Measurements from ENCODE around the gene CACNG5. TPM values are rescaled to one million over a fixed set of nuclear protein-coding genes. Genes with fewer than 3 reads are reported as not detected.

The CACNG5 gene
- total RNA-seq, 4 donors from 2014 or later: not detected

DNA sequence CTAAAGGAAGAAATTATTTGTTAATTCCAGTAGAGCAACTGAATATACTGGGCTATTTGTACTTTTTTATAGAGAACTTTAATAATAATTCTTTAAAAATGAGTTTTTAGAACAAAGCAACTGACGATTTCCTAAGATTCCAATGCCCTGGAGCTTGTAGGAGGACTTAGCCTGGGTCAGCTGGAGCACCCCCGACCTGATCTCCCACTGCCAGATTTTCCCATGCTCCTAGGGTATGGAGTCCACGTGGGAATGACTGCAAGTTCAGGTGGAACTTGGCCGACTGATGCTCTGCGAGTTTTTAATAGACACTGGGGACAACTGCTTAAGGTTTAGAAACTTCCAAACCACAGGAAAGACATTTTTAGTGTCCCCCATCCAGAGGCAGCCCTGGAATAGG is 25.5 kb upstream of the CACNG5 start:
- ATAC-seq (ENCODE audit: low FRiP score) (no peak), DNase-seq (ENCODE audit: low spot score) (no peak)

DNA sequence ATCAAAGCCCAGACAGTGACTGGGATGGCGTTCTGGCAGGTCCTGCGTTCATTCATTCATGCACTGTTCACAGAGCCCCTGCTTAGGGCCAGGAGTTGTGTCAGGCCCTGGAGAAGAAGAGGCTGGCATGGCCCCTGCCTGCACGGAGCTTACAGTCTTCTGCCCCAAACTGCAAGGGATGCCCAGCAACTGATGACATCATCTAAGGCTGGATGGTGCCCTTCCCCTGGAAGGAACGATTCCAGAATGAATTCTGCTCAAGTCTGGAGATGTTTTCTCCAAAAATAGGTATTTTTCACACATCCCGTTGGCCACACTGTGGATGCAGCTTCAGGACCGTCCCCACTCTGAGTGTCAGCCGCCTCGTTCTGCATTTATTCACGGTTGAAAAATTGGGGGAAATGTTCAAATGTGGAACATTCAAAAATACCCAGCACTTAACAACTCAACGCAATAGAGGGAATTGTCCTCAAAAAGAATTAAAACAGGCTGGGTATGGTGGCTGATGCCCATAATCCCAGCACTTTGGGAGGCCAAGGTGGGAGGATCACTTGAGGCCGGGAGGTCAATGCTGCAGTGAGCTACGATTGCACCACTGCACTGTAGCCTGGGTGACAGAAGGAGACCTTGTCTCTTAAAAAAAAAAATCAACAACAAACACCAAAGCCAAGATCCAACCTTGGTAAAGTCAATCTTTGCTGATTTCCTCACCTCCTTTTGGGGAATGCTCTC is 23.8 kb upstream of the CACNG5 start:
- ATAC-seq (ENCODE audit: low FRiP score) (no peak), DNase-seq (ENCODE audit: low spot score) (no peak)
- TF ChIP-seq, protein P1, sequence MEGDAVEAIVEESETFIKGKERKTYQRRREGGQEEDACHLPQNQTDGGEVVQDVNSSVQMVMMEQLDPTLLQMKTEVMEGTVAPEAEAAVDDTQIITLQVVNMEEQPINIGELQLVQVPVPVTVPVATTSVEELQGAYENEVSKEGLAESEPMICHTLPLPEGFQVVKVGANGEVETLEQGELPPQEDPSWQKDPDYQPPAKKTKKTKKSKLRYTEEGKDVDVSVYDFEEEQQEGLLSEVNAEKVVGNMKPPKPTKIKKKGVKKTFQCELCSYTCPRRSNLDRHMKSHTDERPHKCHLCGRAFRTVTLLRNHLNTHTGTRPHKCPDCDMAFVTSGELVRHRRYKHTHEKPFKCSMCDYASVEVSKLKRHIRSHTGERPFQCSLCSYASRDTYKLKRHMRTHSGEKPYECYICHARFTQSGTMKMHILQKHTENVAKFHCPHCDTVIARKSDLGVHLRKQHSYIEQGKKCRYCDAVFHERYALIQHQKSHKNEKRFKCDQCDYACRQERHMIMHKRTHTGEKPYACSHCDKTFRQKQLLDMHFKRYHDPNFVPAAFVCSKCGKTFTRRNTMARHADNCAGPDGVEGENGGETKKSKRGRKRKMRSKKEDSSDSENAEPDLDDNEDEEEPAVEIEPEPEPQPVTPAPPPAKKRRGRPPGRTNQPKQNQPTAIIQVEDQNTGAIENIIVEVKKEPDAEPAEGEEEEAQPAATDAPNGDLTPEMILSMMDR (IDR thresholded peaks at IDR 0.05): no peak

More for the DNA sequence above, 25.5 kb upstream of the CACNG5 start:
- TF ChIP-seq, protein P1 (IDR thresholded peaks at IDR 0.05): no peak

DNA sequence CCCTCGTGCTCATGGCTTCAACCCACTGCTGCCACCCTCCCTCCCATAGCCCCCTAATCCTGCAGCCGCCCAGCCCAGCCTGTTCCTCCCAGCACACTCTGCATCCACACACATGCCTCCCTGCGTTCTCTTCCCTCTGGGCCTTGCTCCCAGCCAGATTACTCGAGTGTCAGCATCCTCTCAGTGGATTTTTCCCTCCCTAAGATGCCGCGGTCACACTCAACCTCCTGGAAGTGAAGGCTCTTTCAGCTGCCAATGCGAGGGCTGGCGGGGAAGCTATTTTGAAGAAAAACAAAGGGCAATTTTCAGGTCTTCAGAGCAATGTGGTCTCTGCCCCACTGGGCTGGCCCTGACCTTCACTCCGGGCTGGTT is 23.2 kb upstream of the CACNG5 start:
- TF ChIP-seq, protein P1 (IDR thresholded peaks at IDR 0.05): no peak
- DNase-seq (ENCODE audit: low spot score): no peak
- no peak for ATAC-seq (ENCODE audit: low FRiP score)

DNA sequence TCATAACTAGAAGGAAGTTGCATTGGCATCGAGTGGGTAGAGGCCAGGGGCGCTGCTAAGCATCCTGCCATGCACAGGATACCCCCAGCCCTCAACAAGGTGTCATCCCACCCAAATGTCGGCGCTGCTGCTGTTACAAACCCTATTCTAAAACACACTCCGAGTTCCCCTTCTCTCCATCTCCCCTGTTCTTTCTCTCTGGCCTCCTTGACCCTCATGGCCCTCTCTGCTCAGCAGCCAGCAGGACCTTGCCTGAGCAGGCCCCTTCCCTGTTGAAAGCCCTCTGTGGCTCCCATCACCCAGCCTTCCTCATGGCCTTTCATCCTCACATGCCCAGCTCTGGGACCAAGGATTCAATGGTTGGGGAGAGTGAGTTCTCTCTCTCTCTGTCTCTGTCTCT is 22.3 kb upstream of the CACNG5 start:
- TF ChIP-seq, protein P1 (IDR thresholded peaks at IDR 0.05): no peak
- no peak for ATAC-seq (ENCODE audit: low FRiP score)
- DNase-seq (ENCODE audit: low spot score): no peak

DNA sequence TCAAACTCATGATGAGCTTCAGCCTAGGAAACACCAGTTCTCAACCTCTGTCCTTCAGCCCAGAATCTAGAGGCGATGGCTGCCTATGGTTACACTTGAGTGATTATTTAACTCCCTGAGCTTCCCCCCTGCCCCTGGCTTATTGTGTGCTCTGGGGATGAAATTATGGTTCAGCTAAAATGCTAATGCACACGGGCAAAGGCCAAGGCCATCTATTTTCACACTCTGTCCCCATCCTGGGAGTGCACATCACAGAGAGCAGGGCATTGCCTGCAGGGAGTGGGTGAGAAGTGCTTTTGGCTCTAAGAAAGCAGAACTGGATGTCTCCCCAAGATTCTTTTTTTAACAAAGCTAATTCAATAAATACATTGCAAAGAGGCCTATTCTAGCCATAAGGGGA is 21.6 kb upstream of the CACNG5 start:
- TF ChIP-seq, protein P1 (IDR thresholded peaks at IDR 0.05): no peak
- DNase-seq (ENCODE audit: low spot score) (no peak), ATAC-seq (ENCODE audit: low FRiP score) (no peak)

DNA sequence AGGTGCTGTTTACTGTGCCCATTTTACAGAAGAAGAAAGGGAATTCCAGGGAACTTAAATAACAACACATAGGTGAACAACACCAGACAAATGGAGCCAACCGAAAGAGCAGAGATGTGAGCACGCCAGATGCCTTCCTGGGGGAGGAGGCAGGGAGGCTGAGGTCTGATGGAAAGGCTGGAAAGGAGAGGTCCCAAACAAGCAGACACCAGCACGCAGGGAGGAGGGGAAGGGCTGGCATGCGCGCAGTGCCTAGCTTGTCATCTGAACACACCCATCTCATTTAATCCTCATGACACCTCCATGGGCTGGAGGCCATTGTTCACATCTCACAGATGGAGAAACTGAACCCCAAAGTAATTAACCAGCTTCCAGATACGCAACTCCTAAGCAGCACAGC is 20.9 kb upstream of the CACNG5 start:
- TF ChIP-seq, protein P1 (IDR thresholded peaks at IDR 0.05): no peak
- ATAC-seq (ENCODE audit: low FRiP score) (no peak), DNase-seq (ENCODE audit: low spot score) (no peak)

DNA sequence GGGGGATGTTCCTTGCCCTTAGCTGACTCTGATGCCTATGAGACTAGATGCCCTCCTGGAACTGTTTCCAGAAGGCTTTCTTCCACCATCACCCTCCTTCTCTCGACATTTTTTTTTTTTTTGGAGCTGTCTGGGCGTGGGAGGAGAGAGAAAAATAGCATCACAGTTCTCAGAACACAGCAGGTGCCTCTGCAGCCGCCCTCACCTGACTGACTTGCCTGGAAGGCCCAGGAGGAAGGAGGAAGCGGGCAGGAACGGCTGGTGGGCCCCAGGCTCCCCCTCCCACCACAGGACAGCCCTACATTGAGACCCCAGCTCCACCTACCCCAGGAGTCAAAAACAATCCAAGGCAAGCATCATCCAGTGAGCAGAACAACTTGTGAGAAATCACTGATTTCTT is 20.3 kb upstream of the CACNG5 start:
- no peak for ATAC-seq (ENCODE audit: low FRiP score)
- TF ChIP-seq, protein P1 (IDR thresholded peaks at IDR 0.05): no peak
- DNase-seq (ENCODE audit: low spot score): no peak

Measured in omental fat pad (tissue), 4 donors.